Measurements from ENCODE around the gene CCDC146.
A peak's percentile ranks its signal among the peaks of the same experiment; 100 is the strongest.

DNA sequence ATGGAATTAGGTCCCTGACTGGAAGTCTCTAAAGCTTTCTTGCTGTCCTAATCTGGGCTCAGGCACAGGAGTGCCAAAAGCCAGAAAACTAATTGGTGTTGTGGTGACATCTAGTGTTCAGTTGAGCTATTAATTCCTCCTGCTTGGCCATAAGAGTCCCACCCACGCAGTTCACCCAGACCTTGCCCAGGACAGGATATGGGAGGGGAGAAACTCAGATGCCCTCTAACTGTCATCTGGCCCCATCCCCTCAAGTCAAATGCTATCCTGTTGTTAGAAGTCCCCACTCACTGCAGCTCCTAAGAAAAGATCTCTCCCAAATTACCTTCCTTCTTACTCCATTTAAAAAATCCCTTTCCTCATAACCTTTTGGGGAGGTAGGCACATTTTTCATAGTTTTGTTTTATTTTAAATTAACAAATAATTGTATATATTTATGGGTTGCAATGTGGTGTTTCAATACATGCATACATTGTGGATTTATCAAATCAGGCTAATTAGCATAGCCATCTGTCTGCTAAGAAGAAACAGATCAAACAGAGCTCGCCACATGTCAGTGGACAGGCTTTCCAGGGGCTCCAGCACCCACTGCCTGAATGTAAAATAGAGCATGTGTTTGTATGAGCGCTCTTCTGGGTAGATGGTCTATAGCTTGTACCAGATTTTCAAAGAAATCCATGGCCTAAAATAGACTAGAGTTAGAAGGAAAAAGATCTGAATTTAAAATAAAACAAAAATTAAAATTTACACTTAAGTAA lies 209.7 kb downstream of the CCDC146 start:
- TF ChIP-seq, protein P1, sequence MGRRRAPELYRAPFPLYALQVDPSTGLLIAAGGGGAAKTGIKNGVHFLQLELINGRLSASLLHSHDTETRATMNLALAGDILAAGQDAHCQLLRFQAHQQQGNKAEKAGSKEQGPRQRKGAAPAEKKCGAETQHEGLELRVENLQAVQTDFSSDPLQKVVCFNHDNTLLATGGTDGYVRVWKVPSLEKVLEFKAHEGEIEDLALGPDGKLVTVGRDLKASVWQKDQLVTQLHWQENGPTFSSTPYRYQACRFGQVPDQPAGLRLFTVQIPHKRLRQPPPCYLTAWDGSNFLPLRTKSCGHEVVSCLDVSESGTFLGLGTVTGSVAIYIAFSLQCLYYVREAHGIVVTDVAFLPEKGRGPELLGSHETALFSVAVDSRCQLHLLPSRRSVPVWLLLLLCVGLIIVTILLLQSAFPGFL (CRISPR knock-in tag; IDR thresholded peaks at IDR 0.05): no peak
- TF ChIP-seq KLF9 (CRISPR knock-in tag; IDR thresholded peaks at IDR 0.05; ENCODE audit: low read depth) (no peak), ETV6 (CRISPR knock-in tag; conservative IDR thresholded peaks at IDR 0.05) (no peak), ZNF776 (CRISPR knock-in tag; IDR thresholded peaks at IDR 0.05) (no peak), KMT2B (CRISPR knock-in tag; IDR thresholded peaks at IDR 0.05) (no peak), SIN3A (IDR thresholded peaks at IDR 0.05; ENCODE audit: borderline replicate concordance, low read depth, low read length) (no peak), POLR2AphosphoS5 (IDR thresholded peaks at IDR 0.05; ENCODE audit: low read depth, low read length) (no peak)
- TF ChIP-seq, protein P2, sequence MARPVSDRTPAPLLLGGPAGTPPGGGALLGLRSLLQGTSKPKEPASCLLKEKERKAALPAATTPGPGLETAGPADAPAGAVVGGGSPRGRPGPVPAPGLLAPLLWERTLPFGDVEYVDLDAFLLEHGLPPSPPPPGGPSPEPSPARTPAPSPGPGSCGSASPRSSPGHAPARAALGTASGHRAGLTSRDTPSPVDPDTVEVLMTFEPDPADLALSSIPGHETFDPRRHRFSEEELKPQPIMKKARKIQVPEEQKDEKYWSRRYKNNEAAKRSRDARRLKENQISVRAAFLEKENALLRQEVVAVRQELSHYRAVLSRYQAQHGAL (CRISPR knock-in tag; IDR thresholded peaks at IDR 0.05; ENCODE audit: not compliant biosample characterization): no peak
- TF ChIP-seq, protein P3, sequence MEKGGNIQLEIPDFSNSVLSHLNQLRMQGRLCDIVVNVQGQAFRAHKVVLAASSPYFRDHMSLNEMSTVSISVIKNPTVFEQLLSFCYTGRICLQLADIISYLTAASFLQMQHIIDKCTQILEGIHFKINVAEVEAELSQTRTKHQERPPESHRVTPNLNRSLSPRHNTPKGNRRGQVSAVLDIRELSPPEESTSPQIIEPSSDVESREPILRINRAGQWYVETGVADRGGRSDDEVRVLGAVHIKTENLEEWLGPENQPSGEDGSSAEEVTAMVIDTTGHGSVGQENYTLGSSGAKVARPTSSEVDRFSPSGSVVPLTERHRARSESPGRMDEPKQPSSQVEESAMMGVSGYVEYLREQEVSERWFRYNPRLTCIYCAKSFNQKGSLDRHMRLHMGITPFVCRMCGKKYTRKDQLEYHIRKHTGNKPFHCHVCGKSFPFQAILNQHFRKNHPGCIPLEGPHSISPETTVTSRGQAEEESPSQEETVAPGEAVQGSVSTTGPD (CRISPR knock-in tag; IDR thresholded peaks at IDR 0.05): no peak
- TF ChIP-seq, protein P4, sequence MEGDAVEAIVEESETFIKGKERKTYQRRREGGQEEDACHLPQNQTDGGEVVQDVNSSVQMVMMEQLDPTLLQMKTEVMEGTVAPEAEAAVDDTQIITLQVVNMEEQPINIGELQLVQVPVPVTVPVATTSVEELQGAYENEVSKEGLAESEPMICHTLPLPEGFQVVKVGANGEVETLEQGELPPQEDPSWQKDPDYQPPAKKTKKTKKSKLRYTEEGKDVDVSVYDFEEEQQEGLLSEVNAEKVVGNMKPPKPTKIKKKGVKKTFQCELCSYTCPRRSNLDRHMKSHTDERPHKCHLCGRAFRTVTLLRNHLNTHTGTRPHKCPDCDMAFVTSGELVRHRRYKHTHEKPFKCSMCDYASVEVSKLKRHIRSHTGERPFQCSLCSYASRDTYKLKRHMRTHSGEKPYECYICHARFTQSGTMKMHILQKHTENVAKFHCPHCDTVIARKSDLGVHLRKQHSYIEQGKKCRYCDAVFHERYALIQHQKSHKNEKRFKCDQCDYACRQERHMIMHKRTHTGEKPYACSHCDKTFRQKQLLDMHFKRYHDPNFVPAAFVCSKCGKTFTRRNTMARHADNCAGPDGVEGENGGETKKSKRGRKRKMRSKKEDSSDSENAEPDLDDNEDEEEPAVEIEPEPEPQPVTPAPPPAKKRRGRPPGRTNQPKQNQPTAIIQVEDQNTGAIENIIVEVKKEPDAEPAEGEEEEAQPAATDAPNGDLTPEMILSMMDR (CRISPR knock-in tag; IDR thresholded peaks at IDR 0.05): peak; percentile 84
